ENCODE results near the gene TRIP12. TPM values are rescaled to one million over a fixed set of nuclear protein-coding genes. Genes with fewer than 3 reads are reported as not detected.
"Not testable (repeated sequence)": the region's sequence is repeated elsewhere in the genome, so short reads cannot be mapped to it uniquely, and the experiment has no call there.

TRIP12 gene
- total RNA-seq, 4 donors from 2014 or later = 178 to 256 (median 193) TPM

GRCh38 chr2:229836847-229837246, 85.0 kb downstream of the TRIP12 start:
- no peak for ATAC-seq (ENCODE audit: low FRiP score)
- no peak for DNase-seq (ENCODE audit: low spot score)
- TF ChIP-seq CTCF (IDR thresholded peaks at IDR 0.05) = no peak

- ATAC-seq (ENCODE audit: low FRiP score) = no peak
- TF ChIP-seq CTCF (IDR thresholded peaks at IDR 0.05) = no peak
- DNase-seq (ENCODE audit: low spot score) = no peak
These were observed 86.1 kb downstream of the TRIP12 start for GRCh38 chr2:229835596-229836283.

- not testable (repeated sequence) for ATAC-seq (ENCODE audit: low FRiP score); DNase-seq (ENCODE audit: low spot score)
These were observed 87.4 kb downstream of the TRIP12 start for GRCh38 chr2:229834368-229834767.

GRCh38 chr2:229832510-229832898, 89.3 kb downstream of the TRIP12 start:
- TF ChIP-seq CTCF (IDR thresholded peaks at IDR 0.05) = no peak
- no peak for DNase-seq (ENCODE audit: low spot score)
- no peak for ATAC-seq (ENCODE audit: low FRiP score)

GRCh38 chr2:229831805-229832509, 89.9 kb downstream of the TRIP12 start:
- no peak for ATAC-seq (ENCODE audit: low FRiP score)
- no peak for TF ChIP-seq CTCF (IDR thresholded peaks at IDR 0.05)
- no peak for DNase-seq (ENCODE audit: low spot score)

GRCh38 chr2:229825476-229825875, 96.3 kb downstream of the TRIP12 start:
- TF ChIP-seq CTCF (IDR thresholded peaks at IDR 0.05) = no peak
- DNase-seq (ENCODE audit: low spot score) (no peak), ATAC-seq (ENCODE audit: low FRiP score) (no peak)

- no peak for DNase-seq (ENCODE audit: low spot score)
- no peak for TF ChIP-seq CTCF (IDR thresholded peaks at IDR 0.05)
- ATAC-seq (ENCODE audit: low FRiP score) = no peak
These were observed 100.5 kb downstream of the TRIP12 start for GRCh38 chr2:229821316-229821715.
